ENCODE data around the gene BBC3. TPM values are rescaled to one million over a fixed set of nuclear protein-coding genes. Genes with fewer than 3 reads are reported as not detected.

BBC3 gene
- total RNA-seq, 1 experiment from 2014 or later, result 49.5 TPM

DNA sequence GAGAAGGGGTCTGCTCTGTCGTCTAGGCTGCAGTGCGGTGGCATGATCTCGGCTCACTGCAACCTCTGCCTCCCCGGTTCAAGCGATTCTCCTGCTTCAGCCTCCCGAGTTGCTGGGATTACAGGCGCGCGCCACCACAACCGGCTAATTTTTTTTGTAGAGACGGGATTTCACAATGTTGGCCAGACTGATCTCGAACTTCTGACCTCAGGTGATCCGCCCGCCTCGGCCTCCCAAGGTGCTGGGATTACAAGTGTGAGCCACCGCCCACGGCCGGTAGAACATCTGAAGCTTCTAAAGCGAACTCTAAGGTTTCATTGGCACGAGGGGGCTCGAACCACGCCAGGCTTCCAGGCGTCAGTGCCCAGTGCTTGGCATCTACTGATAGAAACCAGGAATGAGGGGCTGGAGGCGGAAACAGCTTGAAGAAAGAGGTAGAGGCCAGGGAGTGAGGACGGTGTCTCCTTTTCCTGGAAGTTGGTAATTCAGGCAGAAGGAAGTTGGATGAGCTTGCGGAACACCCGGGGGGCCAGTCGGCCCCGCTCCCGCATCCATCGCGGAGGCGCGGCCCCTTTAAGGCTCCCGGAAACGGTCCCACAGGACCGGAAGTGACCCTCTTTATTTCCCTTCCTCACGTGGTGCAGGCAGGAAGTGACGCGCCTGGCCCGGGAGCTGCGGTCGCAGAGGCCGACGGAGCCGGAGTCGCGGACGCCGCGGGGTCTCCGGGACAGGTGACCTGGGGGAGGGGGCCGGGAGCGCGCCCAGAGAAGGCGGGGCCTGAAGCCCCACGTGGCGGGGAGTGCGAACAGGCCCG is 25.1 kb upstream of the BBC3 start, which contains the start of gene CCDC9 (continued):
- TF ChIP-seq AR (CRISPR knock-in tag; IDR thresholded peaks at IDR 0.05), result no peak
- no peak for TF ChIP-seq SMAD3 (CRISPR knock-in tag; IDR thresholded peaks at IDR 0.05; ENCODE audit: borderline replicate concordance)
- TF ChIP-seq GTF2I (CRISPR knock-in tag; conservative IDR thresholded peaks at IDR 0.05), result no peak
- TF ChIP-seq ETV6 (CRISPR knock-in tag; IDR thresholded peaks at IDR 0.05), result peak; percentile 92
- no peak; the same call in 1 of the 2 replicates for TF ChIP-seq FOXP4 (CRISPR knock-in tag; IDR thresholded peaks at IDR 0.05)
- TF ChIP-seq, protein P1, sequence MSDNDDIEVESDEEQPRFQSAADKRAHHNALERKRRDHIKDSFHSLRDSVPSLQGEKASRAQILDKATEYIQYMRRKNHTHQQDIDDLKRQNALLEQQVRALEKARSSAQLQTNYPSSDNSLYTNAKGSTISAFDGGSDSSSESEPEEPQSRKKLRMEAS (CRISPR knock-in tag; IDR thresholded peaks at IDR 0.05), result peak; percentile 81
- TF ChIP-seq, protein P2, sequence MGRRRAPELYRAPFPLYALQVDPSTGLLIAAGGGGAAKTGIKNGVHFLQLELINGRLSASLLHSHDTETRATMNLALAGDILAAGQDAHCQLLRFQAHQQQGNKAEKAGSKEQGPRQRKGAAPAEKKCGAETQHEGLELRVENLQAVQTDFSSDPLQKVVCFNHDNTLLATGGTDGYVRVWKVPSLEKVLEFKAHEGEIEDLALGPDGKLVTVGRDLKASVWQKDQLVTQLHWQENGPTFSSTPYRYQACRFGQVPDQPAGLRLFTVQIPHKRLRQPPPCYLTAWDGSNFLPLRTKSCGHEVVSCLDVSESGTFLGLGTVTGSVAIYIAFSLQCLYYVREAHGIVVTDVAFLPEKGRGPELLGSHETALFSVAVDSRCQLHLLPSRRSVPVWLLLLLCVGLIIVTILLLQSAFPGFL (CRISPR knock-in tag; IDR thresholded peaks at IDR 0.05; ENCODE audit: borderline replicate concordance), result no peak
- no peak for TF ChIP-seq CREB1 (CRISPR knock-in tag; IDR thresholded peaks at IDR 0.05)
- TF ChIP-seq JAZF1 (CRISPR knock-in tag; IDR thresholded peaks at IDR 0.05), result no peak
- no peak for TF ChIP-seq ERG (CRISPR knock-in tag; IDR thresholded peaks at IDR 0.05)
- no peak for TF ChIP-seq CBFB (CRISPR knock-in tag; IDR thresholded peaks at IDR 0.05; ENCODE audit: low read depth)
- TF ChIP-seq, protein P3, sequence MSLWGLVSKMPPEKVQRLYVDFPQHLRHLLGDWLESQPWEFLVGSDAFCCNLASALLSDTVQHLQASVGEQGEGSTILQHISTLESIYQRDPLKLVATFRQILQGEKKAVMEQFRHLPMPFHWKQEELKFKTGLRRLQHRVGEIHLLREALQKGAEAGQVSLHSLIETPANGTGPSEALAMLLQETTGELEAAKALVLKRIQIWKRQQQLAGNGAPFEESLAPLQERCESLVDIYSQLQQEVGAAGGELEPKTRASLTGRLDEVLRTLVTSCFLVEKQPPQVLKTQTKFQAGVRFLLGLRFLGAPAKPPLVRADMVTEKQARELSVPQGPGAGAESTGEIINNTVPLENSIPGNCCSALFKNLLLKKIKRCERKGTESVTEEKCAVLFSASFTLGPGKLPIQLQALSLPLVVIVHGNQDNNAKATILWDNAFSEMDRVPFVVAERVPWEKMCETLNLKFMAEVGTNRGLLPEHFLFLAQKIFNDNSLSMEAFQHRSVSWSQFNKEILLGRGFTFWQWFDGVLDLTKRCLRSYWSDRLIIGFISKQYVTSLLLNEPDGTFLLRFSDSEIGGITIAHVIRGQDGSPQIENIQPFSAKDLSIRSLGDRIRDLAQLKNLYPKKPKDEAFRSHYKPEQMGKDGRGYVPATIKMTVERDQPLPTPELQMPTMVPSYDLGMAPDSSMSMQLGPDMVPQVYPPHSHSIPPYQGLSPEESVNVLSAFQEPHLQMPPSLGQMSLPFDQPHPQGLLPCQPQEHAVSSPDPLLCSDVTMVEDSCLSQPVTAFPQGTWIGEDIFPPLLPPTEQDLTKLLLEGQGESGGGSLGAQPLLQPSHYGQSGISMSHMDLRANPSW (CRISPR knock-in tag; conservative IDR thresholded peaks at IDR 0.05; ENCODE audit: low read depth), result no peak
- TF ChIP-seq ZNF423 (CRISPR knock-in tag; IDR thresholded peaks at IDR 0.05), result no peak
- TF ChIP-seq ZNF416 (CRISPR knock-in tag; IDR thresholded peaks at IDR 0.05), result no peak
- TF ChIP-seq E2F5 (CRISPR knock-in tag; IDR thresholded peaks at IDR 0.05), result 0 out of 2 replicates have a peak, but pooled peaks have one; percentile 37
- no peak for TF ChIP-seq MXD4 (CRISPR knock-in tag; IDR thresholded peaks at IDR 0.05; ENCODE audit: borderline replicate concordance)
- TF ChIP-seq RELA (CRISPR knock-in tag; IDR thresholded peaks at IDR 0.05; ENCODE audit: borderline replicate concordance), result no peak
- no peak for TF ChIP-seq ZSCAN18 (CRISPR knock-in tag; IDR thresholded peaks at IDR 0.05)
- TF ChIP-seq, protein P4, sequence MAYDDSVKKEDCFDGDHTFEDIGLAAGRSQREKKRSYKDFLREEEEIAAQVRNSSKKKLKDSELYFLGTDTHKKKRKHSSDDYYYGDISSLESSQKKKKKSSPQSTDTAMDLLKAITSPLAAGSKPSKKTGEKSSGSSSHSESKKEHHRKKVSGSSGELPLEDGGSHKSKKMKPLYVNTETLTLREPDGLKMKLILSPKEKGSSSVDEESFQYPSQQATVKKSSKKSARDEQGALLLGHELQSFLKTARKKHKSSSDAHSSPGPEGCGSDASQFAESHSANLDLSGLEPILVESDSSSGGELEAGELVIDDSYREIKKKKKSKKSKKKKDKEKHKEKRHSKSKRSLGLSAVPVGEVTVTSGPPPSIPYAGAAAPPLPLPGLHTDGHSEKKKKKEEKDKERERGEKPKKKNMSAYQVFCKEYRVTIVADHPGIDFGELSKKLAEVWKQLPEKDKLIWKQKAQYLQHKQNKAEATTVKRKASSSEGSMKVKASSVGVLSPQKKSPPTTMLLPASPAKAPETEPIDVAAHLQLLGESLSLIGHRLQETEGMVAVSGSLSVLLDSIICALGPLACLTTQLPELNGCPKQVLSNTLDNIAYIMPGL (CRISPR knock-in tag; IDR thresholded peaks at IDR 0.05), result no peak
- TF ChIP-seq TEAD1 (CRISPR knock-in tag; IDR thresholded peaks at IDR 0.05), result 0 out of 2 replicates have a peak, but pooled peaks have one; percentile 72
- TF ChIP-seq CREM (CRISPR knock-in tag; IDR thresholded peaks at IDR 0.05), result peak; percentile 93
- no peak for TF ChIP-seq FOXJ3 (CRISPR knock-in tag; IDR thresholded peaks at IDR 0.05; ENCODE audit: borderline replicate concordance)
- TF ChIP-seq, protein P5, sequence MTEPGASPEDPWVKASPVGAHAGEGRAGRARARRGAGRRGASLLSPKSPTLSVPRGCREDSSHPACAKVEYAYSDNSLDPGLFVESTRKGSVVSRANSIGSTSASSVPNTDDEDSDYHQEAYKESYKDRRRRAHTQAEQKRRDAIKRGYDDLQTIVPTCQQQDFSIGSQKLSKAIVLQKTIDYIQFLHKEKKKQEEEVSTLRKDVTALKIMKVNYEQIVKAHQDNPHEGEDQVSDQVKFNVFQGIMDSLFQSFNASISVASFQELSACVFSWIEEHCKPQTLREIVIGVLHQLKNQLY (CRISPR knock-in tag; IDR thresholded peaks at IDR 0.05), result no peak

Measured in WTC11 (cell line).